NCI-H524 treated with DMSO at 0.1 percent for 48 hours (cell line): ENCODE results near the gene ITGB3BP.

ENCODE experiments used
- DNase-seq: peaks from one replicate; lab custom pipeline; 2025; lab: John Stamatoyannopoulos, UW

The ITGB3BP gene

DNA sequence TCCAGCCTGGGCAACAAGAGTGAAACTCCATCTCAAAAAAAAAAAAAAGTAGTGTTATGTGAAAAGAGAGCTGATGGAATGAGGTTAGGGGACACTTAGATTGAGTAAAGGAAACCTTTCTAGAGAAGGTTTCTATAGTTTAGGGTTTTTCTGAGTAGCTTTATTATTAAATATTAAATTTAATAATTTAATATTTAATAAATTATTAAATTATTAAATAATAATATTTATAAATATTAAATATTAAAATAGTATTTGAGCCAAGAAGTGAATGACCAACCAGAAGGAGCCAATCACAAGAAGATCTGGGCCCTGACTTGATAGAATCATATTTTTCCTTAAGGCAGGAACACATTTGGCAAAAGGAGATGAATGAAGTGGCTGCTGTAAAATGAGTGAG, 104.9 kb downstream of the ITGB3BP start:
- DNase-seq: no peak

GRCh38 chr1:63414691-63415365, 108.2 kb downstream of the ITGB3BP start:
- DNase-seq: no peak

DNA sequence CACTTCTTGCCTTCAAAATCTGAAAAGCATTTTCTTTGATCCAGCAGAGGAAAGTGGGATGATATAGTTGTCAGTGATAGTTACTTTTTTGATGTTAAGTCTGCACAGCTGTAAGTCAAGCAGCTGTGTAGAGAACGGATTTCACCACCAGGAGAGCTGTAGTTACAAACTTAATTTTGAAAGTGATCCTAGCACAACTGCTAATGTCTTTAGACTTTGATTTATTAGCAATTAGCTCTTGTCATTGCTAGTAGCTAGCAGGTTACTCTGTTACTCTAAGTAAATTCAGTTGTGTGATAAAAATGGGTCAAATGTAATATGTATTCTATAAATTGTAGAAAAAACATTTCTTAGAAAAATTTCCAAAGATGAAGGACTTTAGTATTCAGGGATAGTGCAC, 109.6 kb downstream of the ITGB3BP start:
- DNase-seq: no peak

DNA sequence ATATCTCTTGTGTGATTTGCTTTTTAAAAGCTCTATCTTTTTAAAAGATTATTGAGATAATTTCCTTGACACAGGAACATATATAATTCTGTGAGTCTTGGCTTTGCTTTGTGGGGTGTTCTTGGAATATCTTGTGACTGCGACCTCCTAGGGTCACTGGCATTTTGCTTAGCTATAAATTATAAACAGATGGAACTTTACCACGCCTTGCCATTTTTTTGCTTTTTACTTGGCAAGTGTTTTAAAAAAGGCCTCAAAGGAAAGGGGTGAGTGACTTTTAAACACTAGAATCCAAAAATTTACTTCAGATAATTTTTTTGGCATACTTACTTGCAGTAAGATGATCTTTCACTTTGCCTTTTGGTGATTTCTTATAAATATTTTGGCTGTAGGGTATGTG, 112.0 kb downstream of the ITGB3BP start:
- no peak for DNase-seq

GRCh38 chr1:63408331-63408730, 114.7 kb downstream of the ITGB3BP start:
- peak; percentile 84 for DNase-seq

- no peak for DNase-seq
Measured at GRCh38 chr1:63407002-63407401, 116.0 kb downstream of the ITGB3BP start.

- DNase-seq: no peak
Measured at GRCh38 chr1:63405987-63406386, 117.0 kb downstream of the ITGB3BP start.

DNA sequence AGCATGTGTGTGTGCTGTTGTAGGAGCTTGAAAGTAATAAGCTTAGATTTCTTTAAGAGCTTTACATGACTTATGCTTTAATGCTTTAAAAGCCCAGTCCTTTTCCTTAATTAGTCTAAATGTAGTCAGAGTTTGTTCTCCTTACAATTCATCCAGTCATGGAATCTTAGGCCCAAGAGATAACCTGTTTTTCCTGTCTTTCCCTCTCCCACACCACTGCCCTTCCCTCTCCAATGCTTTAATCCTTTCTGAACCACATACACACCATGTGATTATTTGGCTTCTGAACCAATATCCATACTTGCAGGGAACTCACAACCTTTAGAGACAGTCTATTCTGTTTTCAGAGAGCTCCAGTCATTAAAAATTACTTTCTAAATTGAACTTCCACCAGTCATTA, 118.0 kb downstream of the ITGB3BP start:
- no peak for DNase-seq

DNA sequence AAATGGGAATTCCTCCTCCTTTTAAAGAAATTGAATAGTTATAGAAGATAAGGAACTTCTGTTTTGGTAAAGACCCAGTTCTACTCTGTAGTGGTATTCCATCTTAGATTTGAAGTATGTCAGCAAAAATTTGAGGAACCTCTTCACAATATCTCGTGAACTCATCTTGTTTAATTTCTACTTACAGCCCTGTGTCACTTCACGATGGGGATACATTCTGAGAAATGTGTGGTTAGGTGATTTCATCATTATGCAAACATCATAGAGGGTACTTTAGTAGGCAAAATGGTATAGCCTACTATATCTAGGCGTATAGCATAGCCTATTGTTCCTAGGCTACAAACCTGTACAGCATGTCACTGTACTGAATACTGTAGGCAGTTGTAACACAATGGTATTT, 119.6 kb downstream of the ITGB3BP start:
- DNase-seq: no peak

DNA sequence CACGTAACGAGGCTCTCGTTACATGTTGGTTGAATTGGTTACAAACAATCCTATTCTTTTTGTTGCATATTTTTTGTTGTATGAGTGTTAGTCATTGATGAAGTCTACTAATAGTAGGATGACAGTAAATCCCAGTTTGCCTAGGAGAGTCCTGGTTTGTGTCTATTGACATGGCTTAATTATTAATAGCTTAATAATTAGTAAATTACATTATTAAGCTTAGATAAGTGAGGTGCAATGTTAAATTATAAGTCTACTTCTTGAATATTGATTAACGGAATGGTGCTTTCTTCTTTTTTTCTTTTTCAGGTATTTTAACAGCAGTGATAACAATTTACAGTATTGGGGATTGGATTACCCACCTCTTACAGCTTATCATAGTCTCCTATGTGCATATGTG, 121.1 kb downstream of the ITGB3BP start:
- no peak for DNase-seq
